Fibroblast of skin of scalp (primary cell): ENCODE data around the gene UBASH3B.
"Not testable (repeated sequence)": the region's sequence is repeated elsewhere in the genome, so short reads cannot be mapped to it uniquely, and the experiment has no call there.

Source experiments
- DNase-seq: peaks from one replicate; pipeline ENCODE4 v3.0.0-alpha.2; 2013

UBASH3B gene

DNA sequence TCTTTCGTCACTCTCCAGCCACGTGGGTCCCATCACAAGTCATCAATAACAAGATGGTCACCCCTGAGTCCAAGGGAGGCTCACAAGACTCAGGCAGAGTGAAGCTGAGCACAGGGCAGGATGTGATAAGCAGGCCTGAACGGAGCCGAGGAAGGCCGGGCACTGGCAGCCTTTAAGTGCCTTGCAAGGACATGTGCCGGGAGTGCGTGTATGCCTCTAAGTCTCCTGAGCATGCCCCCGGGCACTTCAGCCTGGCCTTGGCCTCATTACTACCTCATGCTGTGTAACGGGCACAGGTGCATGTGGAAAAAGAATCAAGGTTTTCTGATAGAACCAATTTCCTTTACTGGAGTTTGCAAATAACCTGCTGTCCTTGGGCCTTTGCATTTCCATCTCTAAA is 55.8 kb downstream of the UBASH3B start:
- DNase-seq, result no peak

DNA sequence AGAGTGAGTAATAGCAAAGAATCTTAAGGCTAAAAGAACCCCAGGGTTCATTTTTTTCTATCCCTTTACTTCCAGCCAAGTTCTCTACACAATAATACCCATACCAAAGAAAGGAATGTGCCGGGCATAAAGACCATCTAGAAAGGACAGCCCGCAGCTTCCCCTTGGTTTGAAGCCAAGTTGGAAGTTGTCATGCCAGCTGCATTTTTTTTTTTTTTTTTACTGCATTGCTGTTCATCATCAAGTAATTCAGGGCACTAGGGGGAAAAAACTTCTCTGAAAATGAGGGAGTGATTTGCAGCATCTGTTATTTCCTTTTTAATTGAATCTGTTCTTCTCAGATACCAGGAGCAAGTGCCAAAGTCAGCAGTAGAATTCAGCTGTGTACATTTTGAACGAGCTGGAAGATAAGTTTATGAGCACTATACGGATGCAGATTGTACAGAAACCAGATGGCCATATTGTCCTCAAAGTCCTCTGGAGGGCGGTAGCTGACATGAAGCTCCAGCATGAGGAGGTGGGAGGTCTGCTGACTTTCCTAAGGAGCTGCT is 56.4 kb downstream of the UBASH3B start:
- DNase-seq, result peak; percentile 80

DNA sequence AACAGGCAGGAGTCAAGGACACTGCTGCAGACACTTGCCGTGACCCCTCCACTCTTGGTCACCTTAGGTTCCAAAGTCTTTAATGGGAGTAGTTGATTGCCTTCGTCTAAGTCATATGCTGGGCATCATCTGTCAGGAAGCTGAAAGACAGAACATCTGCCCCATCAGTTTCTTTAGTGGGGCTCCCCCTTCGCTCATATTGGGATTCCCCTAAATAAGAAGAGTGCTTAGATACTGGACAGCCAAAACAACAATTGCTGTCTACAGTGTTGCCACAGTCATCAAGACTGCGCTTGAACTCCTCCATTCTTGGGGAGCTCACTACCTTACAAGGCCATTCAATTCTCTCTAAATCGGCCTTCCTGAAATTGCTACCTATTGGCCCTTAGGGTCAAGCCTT is 58.5 kb downstream of the UBASH3B start:
- DNase-seq, result no peak

DNA sequence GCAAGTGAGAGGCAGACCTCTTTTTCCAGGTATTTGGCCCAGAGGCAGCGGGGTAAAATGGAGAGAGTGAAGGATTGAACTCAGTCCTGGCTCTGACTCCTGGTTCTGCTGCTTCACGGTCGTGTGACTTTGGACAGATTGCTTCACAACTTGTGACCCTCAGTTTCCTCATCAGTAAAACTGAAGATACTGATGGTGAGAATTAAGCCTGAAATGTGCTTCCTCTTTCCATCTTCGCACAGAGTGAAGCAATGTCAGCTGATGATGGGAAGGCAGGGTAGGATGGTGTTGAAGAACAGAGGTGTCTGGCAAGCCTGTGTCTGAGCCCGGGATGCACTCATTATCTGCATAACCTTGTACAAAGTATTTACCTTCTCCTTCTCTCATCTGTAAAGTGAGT is 59.0 kb downstream of the UBASH3B start:
- no peak for DNase-seq

DNA sequence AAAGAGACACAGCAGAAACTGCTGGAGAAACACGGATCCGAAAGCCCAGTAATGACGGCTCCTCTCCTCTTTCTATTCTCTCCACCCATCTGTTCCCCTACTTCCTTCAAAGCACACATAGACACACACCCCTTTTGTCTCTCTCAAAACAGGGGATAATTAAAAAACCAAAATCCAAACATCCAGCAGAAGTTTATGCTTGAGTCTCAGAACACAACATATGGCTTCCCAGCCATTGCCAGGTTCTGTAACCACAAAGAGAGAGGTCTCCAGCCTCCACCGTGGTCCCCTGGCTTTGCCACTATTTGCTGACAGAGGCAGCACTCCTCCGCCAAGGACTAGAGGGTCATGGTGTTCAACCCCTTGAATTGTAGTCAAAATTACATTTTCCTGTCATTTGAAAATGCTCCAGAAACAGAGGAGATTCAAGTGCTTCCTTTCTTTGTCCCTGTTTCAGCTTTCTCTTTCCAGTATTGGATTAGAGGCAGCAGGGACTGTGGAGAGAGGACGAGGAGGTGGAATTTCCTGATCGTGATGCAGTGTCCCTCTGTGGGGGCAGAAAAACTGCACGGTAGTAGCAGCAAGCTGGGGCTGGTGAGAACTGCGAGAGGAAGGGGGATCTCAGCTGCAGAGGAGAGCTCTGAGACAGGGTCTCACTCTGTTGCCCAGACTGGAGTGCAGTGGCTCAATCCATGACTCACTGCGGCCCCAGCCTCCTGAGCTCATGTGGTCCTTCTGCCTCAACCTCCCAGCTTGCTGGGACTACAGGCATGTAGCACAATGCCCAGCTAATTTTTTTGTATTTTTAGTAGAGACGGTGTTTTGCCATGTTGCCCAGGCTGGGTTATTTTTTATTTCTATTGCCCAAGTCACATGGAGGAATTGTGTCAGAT is 60.3 kb downstream of the UBASH3B start:
- peak; percentile 23 for DNase-seq

DNA sequence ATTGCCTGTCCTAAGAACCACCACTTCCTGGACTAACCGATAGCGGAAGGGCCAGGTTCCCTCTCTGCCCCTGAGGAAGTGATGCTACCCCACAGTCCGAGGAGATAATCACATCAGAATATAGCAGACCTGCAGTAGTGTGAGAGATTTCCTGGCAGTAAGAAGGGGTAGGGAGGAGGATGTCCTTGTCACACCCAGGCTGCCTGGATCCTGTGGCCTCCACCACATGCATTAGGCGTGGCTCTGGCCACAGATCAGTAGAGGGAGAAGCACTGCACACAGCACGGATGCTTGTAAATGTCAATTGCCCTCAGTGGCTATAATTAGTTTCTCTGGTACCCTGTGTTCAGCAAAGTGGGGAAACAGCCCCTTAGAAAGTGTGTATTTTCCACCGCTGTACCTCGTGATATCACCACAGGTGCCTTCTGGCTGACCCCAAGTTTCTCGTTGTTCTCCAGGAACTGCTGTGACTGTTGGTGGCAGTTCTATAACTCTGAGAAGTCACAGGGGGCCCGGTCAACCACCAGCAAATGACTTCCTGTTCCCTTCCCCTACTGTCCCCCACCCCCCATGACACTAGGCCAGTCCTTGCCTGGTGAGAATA is 61.8 kb downstream of the UBASH3B start:
- DNase-seq, result no peak

DNA sequence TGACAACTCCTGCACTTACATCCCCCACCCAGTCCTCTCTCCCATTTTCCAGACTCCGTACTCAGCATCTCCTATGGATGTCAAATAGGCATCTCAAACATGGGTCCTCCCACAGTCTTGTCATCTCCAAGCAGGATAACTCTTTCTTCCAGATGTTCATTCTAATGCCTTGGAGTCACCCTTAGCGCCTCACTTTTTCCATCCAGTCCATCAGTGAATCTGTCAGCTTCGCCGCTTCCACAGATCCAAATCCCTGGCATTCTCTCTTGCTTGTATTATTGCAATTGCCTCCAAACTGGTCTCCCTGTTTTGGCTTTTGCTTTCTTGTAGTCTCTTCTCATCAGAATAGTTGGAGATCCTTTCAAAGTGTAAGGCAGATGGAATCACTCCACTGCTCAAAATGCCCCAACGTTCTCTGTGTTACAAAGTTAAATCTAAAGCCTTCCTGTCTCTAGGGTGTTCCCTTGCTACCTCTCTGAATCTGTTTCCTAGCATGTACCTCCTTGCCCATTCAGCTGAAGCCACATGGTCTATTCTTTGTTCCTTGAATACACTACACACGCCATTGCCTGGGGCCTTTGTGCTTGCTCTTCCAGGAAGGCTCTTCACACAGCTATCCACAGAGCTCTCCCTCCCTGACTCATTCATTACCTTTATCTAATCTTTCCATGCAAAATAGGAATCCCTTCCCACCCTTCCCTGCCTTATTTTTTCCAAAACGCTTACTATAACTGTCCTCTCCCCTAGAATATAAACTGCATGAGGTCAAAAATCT is 64.8 kb downstream of the UBASH3B start:
- DNase-seq, result peak; percentile 18

DNA sequence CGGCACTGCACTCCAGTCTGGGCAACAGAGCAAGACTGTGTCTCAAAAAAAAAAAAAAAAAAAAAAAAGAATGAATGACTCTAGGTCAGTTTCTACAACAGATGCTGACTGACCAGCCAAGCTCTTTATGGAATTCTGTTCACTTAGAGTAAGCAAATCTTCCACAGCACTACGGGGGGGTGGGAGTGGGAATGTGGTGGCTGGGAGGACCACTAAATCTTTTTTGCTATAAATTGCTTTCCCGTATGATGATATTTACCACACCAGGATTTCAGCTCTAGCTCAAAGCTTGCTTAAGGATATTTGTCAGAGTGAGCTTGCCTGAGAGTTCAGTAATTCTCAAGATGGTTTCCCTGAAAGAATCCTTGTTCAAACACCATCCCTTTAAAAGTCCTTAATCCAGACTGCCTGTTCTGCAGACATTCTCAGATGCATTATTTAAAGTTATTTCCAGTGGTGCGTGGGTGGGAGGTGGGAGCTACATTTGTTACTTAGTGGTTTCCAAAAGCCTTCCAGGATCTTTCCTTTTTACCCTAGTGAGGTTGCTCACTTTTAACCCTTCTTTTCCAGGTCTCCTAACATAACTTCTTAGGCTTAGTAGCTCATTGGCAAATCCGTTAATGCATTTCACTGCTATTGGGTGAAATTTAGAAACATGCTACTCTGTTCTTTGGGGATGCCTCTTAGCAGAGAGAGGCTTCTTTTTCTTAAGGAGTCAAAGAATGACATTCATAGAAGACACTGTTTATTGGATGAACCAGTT is 65.9 kb downstream of the UBASH3B start:
- peak; percentile 27 for DNase-seq

DNA sequence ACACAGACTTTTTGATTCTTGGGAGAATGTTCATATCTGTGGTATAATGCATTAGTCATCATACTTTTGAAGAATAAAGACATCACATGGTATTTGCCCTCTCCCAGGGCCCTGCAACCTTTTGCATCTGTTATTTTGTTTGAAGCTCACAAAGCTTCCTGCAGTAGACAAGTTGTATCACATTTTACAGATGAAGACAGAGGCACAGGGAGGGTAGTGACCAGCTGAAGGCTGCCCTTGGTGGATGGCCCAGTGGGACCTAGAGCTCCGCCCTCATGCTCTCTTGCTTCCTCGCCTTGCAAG is 66.4 kb downstream of the UBASH3B start:
- DNase-seq, result peak; percentile 81

DNA sequence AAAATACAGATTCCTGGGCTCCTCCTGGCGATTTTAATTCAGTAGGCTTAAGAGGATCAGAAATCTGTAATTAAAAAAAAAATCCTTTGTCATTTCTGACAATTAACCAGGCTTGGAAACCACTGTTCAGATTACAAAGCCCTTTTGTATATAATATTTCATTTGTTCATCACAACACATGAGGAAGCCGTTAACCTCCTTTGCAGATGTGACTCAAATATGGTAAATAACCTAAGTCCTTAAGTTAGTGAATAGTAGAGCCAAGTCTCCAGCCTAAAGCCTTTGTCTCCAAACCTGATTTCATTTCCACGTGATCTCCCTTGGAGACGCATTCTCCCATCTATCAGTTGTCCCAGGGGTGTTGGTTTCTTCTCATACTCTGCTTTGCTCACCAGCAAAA is 67.6 kb downstream of the UBASH3B start:
- no peak for DNase-seq

DNA sequence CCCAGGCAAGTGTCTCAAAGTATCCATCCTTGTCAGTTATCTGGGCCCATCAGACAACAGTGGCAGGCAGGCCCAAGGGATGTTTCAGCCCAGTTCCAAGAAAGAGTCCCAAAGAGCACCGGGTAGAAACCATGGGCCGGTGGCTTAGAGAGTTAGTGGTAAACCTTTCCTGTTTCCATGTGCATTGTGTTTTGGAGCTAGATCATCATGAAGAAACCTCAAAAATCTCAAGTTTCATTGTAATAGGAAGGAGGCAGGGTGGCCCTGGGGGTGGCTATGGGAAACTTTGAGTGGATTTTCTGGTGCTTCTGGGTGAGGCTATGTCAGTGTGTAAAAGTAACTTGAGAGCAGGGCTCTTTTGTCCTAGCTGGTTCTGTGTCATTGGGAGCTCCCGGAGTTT is 68.1 kb downstream of the UBASH3B start:
- DNase-seq, result peak; percentile 47

DNA sequence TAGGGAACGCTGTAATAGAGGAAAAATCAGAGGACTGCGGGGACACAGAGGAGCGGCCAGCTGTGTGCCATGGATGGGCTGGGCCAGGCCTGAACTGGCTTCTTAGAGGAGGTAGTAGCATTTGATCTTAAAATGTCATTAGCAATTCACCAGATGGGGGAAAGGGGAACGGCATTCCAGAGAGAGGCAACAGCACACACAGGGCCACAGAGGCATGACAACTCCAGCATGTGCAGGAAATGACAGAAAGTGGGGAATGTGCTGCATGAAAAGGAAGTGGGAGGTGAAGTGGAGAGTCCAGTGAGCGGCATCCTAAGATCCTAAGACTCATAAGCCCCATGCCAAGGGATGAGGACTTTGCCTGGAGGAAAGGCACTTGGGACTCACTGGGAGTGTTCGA is 69.0 kb downstream of the UBASH3B start:
- peak; percentile 73 for DNase-seq

DNA sequence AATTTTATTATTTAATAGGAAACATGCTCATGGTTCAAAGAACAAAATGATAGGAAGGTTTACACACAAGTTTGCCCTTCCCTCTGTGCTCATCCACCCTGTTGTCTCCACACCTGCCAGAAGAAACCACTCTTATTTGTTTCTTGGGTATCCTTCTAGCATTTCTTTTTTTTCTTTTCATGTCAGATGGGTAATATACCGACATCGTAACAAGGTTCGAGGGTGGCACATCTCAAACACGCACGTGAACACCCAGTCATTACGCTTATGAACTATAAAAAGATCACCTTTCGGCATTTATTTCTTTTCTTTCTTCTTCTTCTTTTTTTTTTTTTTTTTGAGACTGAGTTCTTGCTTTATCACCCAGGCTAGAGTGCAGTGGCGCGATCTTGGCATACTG is 70.5 kb downstream of the UBASH3B start:
- no peak for DNase-seq

DNA sequence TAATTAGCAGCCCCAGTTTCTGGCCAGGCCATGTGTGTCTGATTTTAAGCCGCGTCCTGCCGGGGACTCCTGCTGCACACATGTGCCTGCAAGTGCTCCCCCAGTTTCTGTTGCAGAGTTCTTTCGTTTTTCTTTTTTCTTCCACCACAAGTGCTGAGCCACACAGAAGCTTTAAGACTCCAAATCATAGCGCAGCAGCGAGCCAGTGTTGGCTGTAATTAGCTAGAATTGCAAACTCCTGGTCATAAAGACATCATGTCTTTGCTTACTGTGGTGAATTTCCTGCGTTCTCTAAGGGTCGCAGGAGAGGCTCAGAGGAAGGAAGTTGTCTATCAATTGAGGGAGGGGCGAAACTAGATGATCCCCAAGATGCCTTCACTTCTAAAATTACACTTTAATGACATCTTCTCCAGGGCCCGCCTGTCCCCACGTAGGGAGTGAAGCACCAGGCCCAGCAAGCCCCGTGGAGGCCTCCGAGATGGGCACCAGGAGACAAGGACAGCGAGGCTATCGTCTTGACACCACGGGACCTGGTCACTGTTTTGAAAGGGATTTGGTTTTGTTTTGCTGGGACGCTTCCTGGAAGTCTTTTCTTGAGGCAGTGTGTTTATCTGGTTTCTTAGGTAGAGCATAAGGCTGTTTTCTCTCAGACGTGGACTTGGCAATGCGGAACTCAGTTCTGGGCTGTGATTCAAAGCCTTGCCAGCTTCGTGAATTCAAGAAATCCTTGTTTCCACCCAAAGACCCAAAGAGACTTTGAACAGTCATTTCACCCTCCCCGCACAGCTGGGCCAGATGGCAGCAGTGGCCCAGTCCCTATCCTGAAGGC is 71.8 kb downstream of the UBASH3B start:
- DNase-seq, result peak; percentile 24

DNA sequence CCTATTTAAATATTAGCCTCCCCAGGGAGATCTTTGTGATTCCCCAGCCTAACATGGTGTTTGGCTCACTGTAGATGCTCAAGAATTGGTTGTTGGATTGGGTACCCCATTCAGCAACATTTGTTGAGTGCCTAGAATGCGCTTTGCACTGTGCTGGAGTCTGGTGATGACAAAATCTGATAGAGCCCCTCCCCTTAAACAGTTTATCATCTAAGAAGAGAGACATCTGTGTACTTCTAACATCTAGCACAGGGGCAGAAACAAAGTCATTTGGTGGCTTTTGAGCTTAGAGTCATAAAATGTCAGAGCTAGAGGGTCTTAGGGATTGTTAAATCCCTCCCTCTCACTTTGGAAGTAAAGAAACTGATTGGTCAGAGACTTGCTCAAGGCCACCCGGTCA is 73.0 kb downstream of the UBASH3B start:
- no peak for DNase-seq

DNA sequence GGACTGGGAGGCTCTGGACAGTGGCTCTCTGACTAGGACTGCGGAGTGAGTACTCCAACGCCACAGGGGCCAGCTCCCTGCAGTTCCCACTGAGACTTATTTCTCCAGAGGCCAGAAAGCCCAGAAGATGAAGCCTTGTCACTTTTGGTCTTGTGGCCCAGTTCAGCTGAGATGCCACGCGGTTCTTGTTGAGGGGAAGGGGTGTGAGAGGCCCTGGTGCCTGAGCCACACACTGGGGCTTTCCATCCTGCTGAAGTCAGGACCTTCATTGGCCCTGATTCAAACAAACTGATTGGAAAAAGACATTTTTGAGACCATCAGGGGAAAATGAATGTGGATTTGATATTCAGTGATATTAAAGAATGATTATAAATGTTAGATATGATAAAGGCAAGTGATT is 73.6 kb downstream of the UBASH3B start:
- DNase-seq, result no peak

DNA sequence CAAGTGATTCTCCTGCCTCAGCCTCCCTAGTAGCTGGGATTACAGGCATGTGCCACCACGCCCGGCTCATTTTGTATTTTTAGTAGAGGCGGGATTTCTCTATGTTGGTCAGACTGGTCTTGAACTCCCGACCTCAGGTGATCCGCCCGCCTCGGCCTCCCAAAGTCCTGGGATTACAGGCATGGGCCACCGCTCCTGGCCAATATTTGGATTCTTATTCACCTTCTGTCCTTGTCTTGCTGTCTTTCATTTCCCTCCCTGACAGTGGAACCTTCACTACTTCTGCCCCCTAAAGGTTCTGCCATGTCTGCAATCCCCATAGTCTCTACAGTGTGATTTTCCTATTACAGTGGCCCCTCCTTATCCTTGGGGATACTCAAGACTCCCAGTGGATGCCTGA is 75.2 kb downstream of the UBASH3B start:
- not testable (repeated sequence) for DNase-seq

DNA sequence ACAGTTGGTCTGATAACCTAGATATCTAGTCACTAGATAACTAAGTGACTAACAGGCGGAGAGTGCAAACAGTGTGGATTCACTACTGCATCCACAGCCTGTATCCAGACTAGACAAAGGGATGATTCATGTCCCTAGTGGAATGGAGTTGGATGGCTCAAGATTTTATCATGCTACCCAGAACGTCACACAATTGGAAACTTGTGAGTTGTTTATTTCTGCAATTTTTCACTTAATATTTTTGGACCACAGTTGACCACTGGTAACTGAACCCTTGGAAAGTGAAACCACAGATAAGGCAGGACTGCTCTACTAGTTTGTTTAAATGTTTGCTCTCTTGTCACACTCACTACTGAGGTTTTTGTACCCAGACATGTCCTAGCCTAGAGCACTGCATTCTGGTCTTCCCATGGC is 76.0 kb downstream of the UBASH3B start:
- DNase-seq, result peak; percentile 82

DNA sequence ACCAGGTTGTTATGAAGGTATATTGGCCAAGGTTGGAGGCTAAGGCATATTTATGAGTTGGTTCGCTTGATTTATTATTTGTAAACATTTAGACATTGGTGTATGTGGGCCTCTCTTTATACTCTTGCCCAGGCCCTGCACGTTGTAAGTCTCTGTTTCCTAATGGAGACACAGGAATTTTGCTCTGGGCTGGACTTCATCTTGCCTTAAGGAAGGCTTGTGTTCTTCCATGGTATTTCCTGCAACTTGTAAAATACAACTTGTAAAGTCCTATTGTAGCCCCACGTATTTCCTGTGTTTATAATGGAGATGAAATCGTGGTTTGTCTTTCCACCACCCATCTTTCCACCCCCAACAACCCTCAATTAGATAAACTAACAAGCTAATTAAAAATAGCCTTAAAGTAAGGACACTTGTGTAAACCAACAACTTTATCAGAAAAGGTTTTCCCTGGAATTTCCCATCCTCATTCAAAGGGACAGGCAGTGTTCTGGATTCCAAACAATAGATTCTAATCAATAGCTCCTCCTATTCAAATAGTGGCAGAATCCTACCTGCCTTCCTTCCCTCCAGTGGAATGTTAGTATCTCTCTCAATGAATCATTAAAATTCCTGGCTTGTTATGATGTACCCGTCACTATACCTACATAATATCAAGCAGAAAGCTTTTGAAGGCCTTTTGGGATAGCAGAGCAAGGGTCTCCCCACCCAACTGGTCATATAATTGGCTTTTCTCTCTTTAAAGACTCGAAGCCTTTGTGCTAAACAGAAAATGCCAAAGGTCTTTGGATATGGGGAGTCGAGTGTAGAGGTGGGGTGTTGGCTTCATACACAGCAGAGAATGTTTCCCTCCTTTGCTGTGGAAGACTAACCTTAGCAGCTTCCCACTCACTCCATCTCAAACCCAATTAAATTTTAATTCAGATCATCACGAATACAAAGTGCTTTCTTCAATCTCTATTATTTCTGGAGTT is 77.1 kb downstream of the UBASH3B start:
- no peak for DNase-seq

DNA sequence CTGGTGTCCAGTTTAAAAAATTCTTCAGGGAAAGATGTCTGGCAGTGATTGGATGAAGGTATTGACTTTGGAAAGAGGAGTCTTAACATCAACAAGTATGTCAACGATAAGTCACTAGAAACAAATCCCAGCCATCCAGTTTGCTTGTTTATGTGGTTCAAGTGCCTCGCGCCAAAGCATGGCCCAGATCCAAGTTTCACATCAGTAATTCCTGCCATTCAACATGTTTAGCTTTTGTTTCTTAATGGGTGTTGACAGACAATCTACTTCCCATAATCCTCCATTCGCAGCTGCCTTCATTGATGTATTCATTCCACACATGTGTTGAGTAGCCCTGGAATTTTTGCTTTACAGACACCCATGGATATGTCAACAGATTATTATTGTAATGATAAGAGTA is 77.8 kb downstream of the UBASH3B start:
- peak; percentile 92 for DNase-seq
